Subcutaneous abdominal adipose tissue (tissue), 5 donors: ENCODE measurements around the gene EPHB4.

Experiments used
- H3K27ac ChIP-seq: one replicate; pipeline ENCODE4 v1.7.0; 2013; ENCODE audit warnings: low read depth, mild to moderate bottlenecking, inconsistent platforms, low read length, moderate library complexity
- H3K27me3 ChIP-seq, 5 donors: one replicate each; pipeline ENCODE4 v1.7.0; 2013; ENCODE audit warnings: low read length in 5 of 5, inconsistent platforms in 1 of 5; ENCODE audit not compliant: control insufficient read depth in 5 of 5, insufficient read depth in 4 of 5
- H3K36me3 ChIP-seq, 5 donors: one replicate each; pipeline ENCODE4 v1.7.0; 2013; ENCODE audit warnings: low read length in 5 of 5; ENCODE audit not compliant: control insufficient read depth in 5 of 5, insufficient read depth in 5 of 5
- H3K4me1 ChIP-seq, 5 donors: one replicate each; pipeline ENCODE4 v1.7.0; 2013; ENCODE audit warnings: low read length in 5 of 5, mild to moderate bottlenecking in 3 of 5, moderate library complexity in 1 of 5; ENCODE audit not compliant: control insufficient read depth in 5 of 5, insufficient read depth in 5 of 5
- H3K4me3 ChIP-seq, 5 donors: one replicate each; pipeline ENCODE4 v1.7.0; 2013; ENCODE audit warnings: low read length in 5 of 5, low read depth in 1 of 5
- H3K9ac ChIP-seq, 5 donors: one replicate each; pipeline ENCODE4 v1.7.0; 2013; ENCODE audit warnings: low read length in 5 of 5, mild to moderate bottlenecking in 4 of 5, moderate library complexity in 3 of 5
- H3K9me3 ChIP-seq, 5 donors: one replicate each; pipeline ENCODE4 v1.7.0; 2013; ENCODE audit warnings: low read length in 5 of 5; ENCODE audit not compliant: control insufficient read depth in 5 of 5
- donor health status: healthy.
- donor health status: healthy.
- donor health status: healthy.
- donor health status: healthy.
- donor health status: healthy.

The EPHB4 gene

DNA sequence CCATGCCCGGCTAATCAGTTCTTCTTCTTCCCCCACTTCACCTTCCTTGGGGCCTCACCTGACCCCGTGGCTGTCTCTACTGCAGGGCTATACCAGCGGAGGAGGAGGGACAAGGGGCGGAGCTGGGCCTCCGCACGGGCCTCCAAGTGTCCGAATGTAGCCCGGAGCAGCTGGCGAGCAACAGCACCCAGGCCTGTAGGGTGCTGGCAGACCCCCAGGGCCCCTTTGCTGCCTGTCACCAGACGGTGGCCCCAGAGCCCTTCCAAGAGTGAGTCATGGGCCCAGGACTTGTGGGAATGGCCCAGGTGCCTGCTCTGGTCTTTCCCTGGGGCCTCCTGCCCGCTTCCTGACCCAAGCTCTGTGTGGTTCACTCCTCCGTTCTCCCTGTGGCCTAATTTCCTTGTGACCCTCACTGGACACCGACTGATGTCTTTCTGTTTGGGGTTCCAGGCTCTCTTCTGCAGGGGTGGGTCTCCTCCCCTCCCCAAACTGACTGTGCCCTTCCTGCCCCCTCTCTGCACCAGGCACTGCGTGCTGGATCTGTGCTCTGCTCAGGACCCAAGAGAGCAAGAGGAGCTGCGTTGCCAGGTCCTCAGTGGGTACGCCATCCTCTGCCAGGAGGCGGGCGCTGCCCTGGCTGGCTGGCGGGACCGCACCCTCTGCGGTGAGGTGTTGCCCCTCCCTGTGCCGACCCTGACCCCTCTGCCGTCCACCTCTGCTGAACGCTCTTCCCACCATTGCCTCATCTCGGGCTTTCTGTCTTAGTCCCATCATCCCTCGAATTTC is 35.2 kb downstream of the EPHB4 start:
- Histone ChIP-seq H3K9ac (no peak overlapping the region), H3K27me3 (peaks cover 7 to 25% (median 14%) of the 10 kb centered on the region in 5 donors), H3K4me3 (no peak overlapping the region), H3K4me1 (no peaks in the 10 kb centered on the region), H3K27ac (no peak overlapping the region), H3K9me3 (no peaks in the 10 kb centered on the region), H3K36me3 (no peaks in the 10 kb centered on the region)

DNA sequence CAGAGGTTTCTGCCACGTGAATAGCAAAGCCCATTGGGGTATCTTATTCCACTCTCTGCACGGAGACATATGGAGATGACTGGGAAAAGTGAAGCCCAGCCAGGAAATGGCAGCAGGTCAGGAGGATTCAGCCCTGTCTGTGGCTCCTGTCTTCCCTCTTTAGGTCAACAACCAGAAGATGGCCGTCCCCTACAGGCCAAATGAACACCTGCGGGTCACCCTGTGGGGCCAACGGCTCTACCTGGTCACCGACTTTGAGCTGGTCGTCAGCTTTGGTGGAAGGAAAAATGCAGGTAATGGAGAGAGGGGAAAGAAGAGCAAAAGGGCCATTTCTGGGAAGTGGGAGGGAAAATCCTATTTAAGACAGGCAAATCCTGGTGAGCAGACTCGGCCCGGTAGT is 38.3 kb downstream of the EPHB4 start:
- Histone ChIP-seq H3K27me3 (peaks cover 8 to 31% (median 17%) of the 10 kb centered on the region in 5 donors), H3K9me3 (peaks cover 0 to 7% (median 6%) of the 10 kb centered on the region in 5 donors), H3K9ac (no peak overlapping the region), H3K4me1 (no peaks in the 10 kb centered on the region), H3K36me3 (no peaks in the 10 kb centered on the region), H3K4me3 (no peak overlapping the region), H3K27ac (no peak overlapping the region)

DNA sequence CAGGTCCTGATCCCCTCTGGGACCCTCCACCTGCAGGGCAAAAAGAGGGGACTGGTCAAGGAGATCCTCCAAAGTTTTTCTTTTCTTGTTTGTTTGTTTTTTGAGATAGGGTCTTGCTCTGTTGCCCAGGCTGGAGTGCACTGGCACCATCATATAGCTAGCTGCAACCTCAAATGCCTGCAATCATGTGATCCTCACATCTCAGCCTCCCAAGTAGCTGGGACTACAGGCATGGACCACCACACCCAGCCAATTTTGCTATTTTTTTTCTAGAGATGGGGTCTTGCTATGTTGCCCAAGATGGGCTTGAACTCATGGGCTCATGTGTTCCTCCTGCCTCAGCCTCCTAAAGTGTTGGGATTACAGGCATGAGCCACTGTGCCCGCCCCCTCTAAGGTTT is 41.0 kb downstream of the EPHB4 start:
- H3K4me3 ChIP-seq: no peak overlapping the region
- no peaks in the 10 kb centered on the region for H3K4me1 ChIP-seq
- H3K27me3 ChIP-seq: peaks cover 2 to 25% (median 5%) of the 10 kb centered on the region in 5 donors
- H3K27ac ChIP-seq: no peak overlapping the region
- H3K9ac ChIP-seq: no peak overlapping the region
- H3K36me3 ChIP-seq: no peaks in the 10 kb centered on the region
- H3K9me3 ChIP-seq: peaks cover 3 to 10% (median 9%) of the 10 kb centered on the region in 5 donors

DNA sequence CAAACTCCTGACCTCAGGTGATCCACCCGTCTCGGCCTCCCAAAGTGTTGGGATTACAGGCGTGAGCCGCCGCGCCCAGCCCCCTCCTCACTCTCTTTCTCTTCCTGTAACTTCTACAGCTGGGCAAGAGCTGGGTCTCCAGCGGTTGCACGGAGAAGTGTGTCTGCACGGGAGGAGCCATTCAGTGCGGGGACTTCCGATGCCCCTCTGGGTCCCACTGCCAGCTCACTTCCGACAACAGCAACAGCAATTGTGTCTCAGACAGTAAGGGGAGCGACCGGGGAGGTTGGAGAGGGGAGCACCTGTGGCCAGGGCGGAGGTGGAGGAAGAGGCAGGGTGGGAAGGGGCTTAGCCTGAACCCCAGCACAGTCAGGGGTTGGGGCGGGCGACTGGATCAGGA is 41.4 kb downstream of the EPHB4 start:
- Histone ChIP-seq H3K9ac (no peak overlapping the region), H3K27ac (no peak overlapping the region), H3K9me3 (peaks cover 3 to 10% (median 9%) of the 10 kb centered on the region in 5 donors), H3K4me3 (no peak overlapping the region), H3K36me3 (no peaks in the 10 kb centered on the region), H3K4me1 (no peaks in the 10 kb centered on the region), H3K27me3 (peaks cover 2 to 25% (median 5%) of the 10 kb centered on the region in 5 donors)

DNA sequence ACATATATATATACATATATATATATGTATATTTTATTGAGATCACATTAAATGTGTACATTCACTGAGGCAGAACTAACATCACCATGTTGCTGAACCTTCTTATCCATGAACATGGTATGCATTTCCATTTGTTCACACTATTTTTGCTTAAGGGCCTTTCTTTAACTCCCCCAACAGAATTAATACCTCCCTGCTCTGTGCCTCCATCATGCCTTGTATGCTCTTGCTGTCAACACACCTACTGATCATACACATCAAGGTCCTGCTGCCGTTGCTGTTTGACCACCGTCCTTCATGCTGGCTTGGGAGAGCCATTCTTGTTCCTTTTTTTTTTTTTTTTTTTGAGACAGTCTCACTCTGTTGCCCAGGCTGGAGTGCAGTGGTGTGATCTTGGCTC is 43.5 kb downstream of the EPHB4 start:
- H3K36me3 ChIP-seq: no peaks in the 10 kb centered on the region

DNA sequence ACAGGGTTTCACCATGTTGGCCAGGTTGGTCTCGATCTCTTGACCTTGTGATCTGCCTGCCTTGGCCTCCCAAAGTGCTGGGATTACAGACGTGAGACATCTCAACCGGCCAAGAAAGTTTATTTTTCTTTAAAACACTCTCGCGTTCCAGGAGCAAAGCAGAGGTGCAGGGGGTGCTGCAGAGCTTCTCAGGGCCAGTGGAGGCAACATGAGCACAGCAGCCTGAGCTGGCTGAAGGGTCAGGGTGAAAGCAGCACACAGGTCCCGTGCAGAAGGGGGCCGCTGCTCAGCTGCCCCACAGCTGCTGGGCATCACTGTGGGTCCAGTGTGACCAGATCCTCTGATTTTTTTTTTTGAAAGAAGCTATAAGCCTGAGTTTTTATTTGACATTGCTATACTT is 46.1 kb downstream of the EPHB4 start:
- H3K9ac ChIP-seq: no peak overlapping the region
- H3K9me3 ChIP-seq: peaks cover 3 to 10% (median 9%) of the 10 kb centered on the region in 5 donors
- H3K27me3 ChIP-seq: peaks cover 4 to 17% (median 8%) of the 10 kb centered on the region in 5 donors
- no peak overlapping the region for H3K27ac ChIP-seq
- H3K4me1 ChIP-seq: no peaks in the 10 kb centered on the region
- no peaks in the 10 kb centered on the region for H3K36me3 ChIP-seq
- no peak overlapping the region for H3K4me3 ChIP-seq

More for the DNA sequence above, 43.5 kb downstream of the EPHB4 start:
- no peak overlapping the region for H3K9ac ChIP-seq
- H3K27me3 ChIP-seq: peaks cover 5 to 24% (median 5%) of the 10 kb centered on the region in 5 donors
- H3K4me3 ChIP-seq: no peak overlapping the region
- H3K27ac ChIP-seq: no peak overlapping the region
- peaks cover 3 to 10% (median 9%) of the 10 kb centered on the region in 5 donors for H3K9me3 ChIP-seq
- no peaks in the 10 kb centered on the region for H3K4me1 ChIP-seq

DNA sequence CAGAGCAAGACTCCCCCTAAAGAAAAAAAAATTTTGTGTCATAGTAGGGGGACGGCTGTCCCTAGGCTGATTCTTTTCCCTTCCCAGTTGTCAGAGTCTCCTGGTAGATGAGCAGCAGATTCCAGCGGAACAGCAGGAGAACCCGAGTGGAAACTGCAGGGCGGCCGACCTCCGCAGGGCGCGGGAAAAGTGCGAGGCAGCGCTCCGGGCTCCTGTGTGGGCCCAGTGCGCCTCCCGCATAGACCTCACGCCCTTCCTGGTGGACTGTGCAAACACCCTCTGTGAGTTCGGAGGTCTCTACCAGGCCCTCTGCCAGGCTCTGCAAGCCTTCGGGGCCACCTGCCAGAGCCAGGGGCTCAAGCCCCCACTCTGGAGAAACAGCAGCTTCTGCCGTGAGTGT is 48.0 kb downstream of the EPHB4 start:
- peaks cover 3 to 6% (median 5%) of the 10 kb centered on the region in 5 donors for H3K9me3 ChIP-seq
- H3K9ac ChIP-seq: no peak overlapping the region
- peaks cover 5 to 9% (median 8%) of the 10 kb centered on the region in 5 donors for H3K27me3 ChIP-seq
- no peaks in the 10 kb centered on the region for H3K36me3 ChIP-seq
- H3K27ac ChIP-seq: no peak overlapping the region
- H3K4me1 ChIP-seq: no peaks in the 10 kb centered on the region
- H3K4me3 ChIP-seq: no peak overlapping the region

DNA sequence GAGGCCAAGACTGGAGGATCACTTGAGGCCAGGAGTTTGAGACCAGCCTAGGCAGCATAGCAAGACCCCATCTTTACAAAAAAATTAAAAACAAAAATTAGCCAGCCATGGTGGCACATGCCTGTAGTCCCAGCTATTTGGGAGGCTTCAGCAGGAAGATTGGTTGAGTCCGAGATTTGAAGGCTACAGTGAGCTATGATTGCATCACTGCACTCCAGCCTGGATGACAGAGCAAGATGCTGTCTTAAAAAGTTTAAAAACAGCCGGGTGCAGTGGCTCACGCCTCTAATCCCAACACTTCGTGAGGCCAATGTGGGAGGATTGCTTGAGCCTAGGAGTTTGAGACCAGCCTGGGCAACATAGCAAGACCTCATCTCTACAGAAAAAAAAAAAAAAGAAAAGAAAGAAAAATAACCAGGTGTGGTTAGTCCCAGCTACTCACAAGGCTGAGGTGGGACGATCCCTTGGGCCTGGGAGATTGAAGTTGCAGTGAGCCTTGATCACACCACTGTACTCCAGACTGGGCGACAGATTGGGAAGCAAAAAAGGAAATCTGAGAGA is 49.2 kb downstream of the EPHB4 start:
- H3K9me3 ChIP-seq: no peaks in the 10 kb centered on the region
- H3K27me3 ChIP-seq: peaks cover 5 to 8% (median 7%) of the 10 kb centered on the region in 5 donors
- H3K4me1 ChIP-seq: no peaks in the 10 kb centered on the region
- no peak overlapping the region for H3K9ac ChIP-seq
- H3K27ac ChIP-seq: no peak overlapping the region
- H3K4me3 ChIP-seq: no peak overlapping the region
- no peaks in the 10 kb centered on the region for H3K36me3 ChIP-seq

DNA sequence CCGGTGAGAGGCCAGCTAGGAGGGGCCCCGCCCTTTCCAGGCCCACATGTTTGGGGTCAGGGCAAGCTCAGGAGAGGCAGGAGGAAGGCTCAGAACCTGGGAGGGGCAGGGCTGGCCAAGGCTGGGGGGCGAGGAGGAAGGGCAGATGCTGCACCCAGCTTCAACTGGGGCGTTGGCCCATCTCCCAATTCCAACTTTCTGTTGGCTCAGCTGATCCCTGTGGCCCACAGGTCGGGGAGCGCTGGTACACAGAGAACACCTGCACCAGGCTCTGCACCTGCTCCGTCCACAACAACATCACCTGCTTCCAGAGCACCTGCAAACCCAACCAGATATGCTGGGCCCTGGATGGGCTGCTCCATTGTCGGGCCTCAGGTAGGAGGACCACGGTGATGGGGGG is 53.8 kb downstream of the EPHB4 start:
- H3K27me3 ChIP-seq: peaks cover 3 to 9% (median 5%) of the 10 kb centered on the region in 5 donors
- H3K4me3 ChIP-seq: no peak overlapping the region
- no peak overlapping the region for H3K27ac ChIP-seq
- no peak overlapping the region for H3K9ac ChIP-seq
- H3K36me3 ChIP-seq: no peaks in the 10 kb centered on the region
- no peaks in the 10 kb centered on the region for H3K4me1 ChIP-seq
- no peaks in the 10 kb centered on the region for H3K9me3 ChIP-seq

DNA sequence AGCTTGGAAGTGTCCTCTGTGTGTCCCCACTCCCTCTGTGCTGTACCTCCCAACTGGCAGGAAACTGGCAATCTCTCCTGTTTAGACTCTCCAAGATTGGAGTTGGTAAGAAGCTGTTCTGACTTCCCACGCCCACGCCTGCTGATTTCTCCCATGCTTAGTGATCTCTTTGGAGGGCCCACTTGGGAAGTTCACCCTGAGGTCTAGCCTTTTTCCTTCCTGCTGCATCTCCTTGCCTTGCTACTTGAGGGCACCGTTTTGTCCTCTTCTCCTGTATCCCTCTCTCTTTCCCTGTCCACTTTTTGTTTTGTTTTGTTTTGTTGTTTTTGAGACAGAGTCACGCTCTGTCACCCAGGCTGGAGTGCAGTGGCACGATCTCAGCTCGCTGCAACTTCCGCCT is 58.5 kb downstream of the EPHB4 start:
- Histone ChIP-seq H3K4me3 (no peak overlapping the region), H3K4me1 (no peaks in the 10 kb centered on the region), H3K27me3 (peaks cover 0 to 6% (median 3%) of the 10 kb centered on the region in 5 donors), H3K9ac (no peak overlapping the region), H3K36me3 (no peaks in the 10 kb centered on the region), H3K27ac (no peak overlapping the region), H3K9me3 (no peaks in the 10 kb centered on the region)
